Measurements from ENCODE around the gene ANXA4.

ANXA4 gene

DNA sequence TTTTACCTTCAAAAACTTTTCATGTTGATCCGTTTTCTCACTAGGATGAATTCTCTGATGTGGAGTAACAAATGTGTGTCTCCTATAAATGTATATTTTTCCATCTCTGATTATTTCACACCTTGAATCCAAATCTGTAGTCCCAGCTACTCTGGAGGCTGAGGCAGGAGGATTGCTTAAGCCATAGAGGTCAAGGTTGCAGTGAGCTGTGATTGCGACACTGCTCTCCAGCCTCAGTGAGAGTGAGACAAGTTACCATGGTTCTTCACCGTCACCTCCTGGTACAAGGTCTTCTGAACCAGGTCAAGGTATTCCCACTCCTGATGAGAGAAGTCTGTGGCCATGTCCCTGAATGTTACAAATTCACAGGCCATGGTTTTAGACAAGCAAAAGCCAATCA is 102.6 kb downstream of the ANXA4 start:
- no peak for DNase-seq (ENCODE audit: low read depth in 2 of 2)

DNA sequence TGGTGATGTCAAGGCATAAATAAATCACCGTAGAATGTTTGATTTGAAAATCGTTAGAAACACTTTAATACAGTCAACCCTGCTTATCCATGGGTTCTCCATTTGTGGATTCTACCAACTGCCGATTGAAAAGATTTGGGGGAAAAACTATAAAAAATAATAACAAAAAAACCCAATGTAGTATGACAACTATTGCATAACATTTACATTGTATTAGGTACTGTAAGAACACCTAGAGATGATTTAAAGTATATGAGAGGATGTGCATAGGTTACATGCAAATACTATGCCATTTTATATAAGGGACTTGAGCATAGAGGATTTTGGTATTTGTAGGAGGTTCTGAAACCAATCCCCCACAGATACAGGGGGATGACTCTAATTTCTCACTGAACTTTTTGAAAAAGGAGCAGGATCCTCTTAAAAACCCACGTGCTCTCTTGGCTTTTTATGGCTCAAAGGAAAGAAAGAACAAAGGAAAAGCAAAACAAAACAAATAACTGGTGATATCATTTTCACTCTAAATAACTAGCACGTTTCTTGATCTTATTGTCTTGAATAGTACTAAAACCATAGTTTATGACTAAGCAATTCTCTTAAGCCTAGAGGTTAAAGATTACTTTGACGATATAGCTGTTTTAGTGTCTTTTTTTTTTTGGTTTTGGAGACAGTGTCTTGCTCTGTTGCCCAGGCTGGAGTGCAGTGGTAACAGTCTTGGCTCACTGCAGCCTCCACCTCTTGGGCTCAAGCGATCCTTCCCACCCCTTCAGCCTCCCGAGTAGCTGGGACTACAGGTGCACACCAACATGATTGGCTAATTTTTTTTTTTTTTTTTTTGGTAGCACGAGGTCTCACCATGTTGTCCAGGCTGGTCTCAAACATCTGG is 104.5 kb downstream of the ANXA4 start:
- no peak for DNase-seq (ENCODE audit: low read depth in 2 of 2)

DNA sequence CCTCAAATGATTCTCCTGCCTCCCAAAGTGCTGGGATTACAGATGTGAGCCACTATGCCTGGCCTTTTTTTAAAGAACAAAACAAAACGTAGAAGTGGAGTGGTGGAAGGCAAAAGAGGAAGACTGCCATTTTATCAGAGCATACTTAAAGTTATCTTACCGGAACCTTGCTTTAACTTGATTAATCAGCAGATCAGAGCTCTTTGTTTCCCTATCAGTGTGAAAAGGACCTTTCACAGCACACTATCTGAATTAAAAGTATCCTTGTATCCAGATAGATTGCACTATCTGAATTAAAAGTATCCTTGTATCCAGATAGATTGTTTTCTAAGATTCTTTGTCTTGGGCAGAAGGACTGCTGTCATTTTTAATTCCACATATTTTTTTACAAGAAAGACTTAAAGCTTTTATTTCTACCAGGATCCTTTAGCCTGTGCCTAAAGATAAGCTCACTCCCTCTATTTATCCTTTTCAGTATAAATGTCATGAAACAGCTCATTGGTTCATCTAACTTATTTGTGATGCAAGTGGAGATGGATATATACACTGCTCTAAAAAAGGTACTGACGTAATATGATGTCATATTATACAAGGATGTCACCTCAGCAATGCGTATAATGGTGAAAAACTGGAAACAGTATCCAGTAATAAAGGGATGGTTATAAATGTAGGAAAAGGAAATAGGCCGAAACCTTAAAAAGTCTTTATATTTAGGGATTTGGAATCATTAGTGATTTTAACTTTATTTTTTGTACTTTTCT is 105.3 kb downstream of the ANXA4 start:
- no peak for DNase-seq (ENCODE audit: low read depth in 2 of 2)

DNA sequence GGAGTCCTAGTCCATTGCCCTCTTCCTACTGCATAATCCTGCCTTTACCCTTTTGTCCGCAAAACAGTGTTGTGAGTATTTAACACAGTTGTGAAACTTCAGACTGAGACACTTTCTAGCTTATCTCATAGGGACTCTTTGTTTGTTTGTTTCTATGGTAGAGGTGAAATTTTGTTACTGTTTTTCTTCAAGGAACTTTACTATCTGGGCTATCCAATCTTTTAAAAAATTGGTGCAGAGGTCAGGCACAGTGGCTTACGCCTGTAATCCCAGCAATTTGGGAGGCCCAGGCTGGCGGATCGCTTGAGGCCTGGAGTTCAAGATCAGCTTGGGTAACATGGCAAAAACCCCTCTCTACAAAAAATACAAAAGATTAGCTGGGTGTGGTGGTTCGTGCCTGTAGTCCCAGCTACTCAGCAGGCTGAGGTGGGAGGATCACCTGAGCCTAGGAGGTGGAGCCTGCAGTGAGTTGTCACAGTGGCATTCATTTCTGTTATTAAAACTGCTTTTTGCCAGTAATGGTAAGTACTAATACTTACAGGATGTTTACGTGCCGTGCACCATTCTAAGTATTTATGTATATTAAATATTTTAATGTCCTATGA is 106.4 kb downstream of the ANXA4 start:
- no peak for DNase-seq (ENCODE audit: low read depth in 2 of 2)

DNA sequence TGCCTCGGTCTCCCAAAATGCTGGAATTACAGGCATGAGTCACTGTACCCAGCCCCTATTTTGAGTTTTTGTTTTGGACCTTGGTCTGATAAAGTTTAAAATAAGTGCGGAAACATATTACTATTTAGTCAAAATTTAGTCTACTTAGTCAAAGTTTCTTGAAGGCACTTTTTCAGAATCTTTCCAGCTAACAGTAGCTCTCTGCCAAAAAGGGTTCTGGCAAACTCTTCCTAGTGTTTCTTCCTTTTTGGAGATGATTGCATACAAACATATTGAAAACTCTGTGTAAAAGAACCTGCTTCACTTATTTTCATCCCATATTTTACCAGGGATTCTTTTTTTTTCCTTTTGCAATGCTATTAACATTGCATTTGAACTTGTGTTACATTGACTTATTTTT is 116.3 kb downstream of the ANXA4 start:
- DNase-seq (ENCODE audit: low read depth in 2 of 2): no peak

DNA sequence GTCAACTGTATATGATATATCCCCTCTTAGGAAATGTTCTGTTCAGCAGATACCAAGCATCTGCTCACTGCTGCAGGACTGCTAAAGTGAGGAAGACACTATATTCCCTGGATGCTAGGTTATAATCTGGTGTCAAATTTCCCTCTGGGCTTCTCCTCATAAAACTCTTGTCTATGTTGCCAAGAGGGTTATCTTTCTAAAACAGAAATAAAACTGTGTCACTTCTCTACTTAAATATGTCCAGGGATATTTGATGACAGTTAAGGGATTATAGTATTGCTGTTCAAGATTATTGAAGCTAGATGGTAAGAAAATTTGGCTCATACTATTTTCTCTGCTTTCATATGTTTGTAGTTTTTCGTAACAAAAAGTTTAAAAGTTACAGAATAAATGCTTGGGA is 121.4 kb downstream of the ANXA4 start:
- no peak for DNase-seq (ENCODE audit: low read depth in 2 of 2)

Measured in stimulated activated CD4-positive, alpha-beta T cell treated with anti-CD3 and anti-CD28 coated beads, Interleukin-1b, Interleukin-23, amount 100 ng/mL, for 1 hour (primary cell).